C1 segment of cervical spinal cord (tissue), 14 donors: Measurements from ENCODE around the gene ZNF625.

Source experiments
- DNase-seq, 14 donors: peaks; one replicate each; lab custom pipeline; 2025; lab: John Stamatoyannopoulos, UW

ZNF625 gene

GRCh38 chr19:12156223-12157058 lies at the start of gene ZNF625:
ZNF625 (minus strand) TSS chr19:12156734; CDS start chr19:12156558, 176 bp downstream.
- DNase-seq = peak; percentile 26 to 95 (median 80)

GRCh38 chr19:12205296-12205695 lies 48.8 kb upstream of the ZNF625 start:
- DNase-seq = no peak

- DNase-seq = no peak
Observed at GRCh38 chr19:12202250-12202649, 45.7 kb upstream of the ZNF625 start.

GRCh38 chr19:12199757-12200419 lies 43.4 kb upstream of the ZNF625 start:
- no peak for DNase-seq

GRCh38 chr19:12198136-12198535 lies 41.6 kb upstream of the ZNF625 start:
- no peak for DNase-seq

- peak; percentile 28 to 90 (median 75) for DNase-seq
Observed at GRCh38 chr19:12194827-12195731, 38.5 kb upstream of the ZNF625 start.

GRCh38 chr19:12187625-12188024 lies 31.1 kb upstream of the ZNF625 start:
- no peak for DNase-seq

- DNase-seq = no peak
Observed at GRCh38 chr19:12180377-12180776, 23.8 kb upstream of the ZNF625 start.

GRCh38 chr19:12166626-12167025 lies 10.1 kb upstream of the ZNF625 start:
- no peak for DNase-seq

- DNase-seq = no peak
Observed at GRCh38 chr19:12163826-12164225, 7.3 kb upstream of the ZNF625 start.

GRCh38 chr19:12162882-12163806 lies 6.6 kb upstream of the ZNF625 start, which contains the start of gene ZNF136:
ZNF136 (plus strand) TSS chr19:12163096; CDS start chr19:12163204, 108 bp downstream.
- DNase-seq = peak in 13 of 14 donors; percentile 42 to 91 (median 83)

- DNase-seq = no peak
Observed at GRCh38 chr19:12162513-12162881, 6.0 kb upstream of the ZNF625 start.

GRCh38 chr19:12159773-12160414 lies 3.4 kb upstream of the ZNF625 start:
- DNase-seq = no peak

- no peak for DNase-seq
Observed at GRCh38 chr19:12155324-12155860, 1.1 kb downstream of the ZNF625 start.

GRCh38 chr19:12145348-12145747 lies 11.2 kb downstream of the ZNF625 start:
- no peak for DNase-seq

GRCh38 chr19:12141405-12141736 lies 15.2 kb downstream of the ZNF625 start:
- DNase-seq = no peak

- DNase-seq = peak in 13 of 14 donors; percentile 24 to 83 (median 74)
Observed at GRCh38 chr19:12140545-12141404, 15.8 kb downstream of the ZNF625 start.

GRCh38 chr19:12139885-12140544 lies 16.5 kb downstream of the ZNF625 start, which contains the start of gene ZNF20:
ZNF20 (minus strand) TSS chr19:12140350; CDS start chr19:12140182, 168 bp downstream.
- peak; percentile 55 to 94 (median 90) for DNase-seq
